GM18505 (cell line): ENCODE results near the gene ANK2.

ENCODE experiments used
- ATAC-seq: cut with Tn5 transposase; IDR thresholded peaks from one replicate; pipeline ENCODE4 v1.9.1; 2021; ENCODE audit not compliant: unreplicated experiment
- POLR2A ChIP-seq: IDR thresholded peaks from 4 replicates; pipeline ENCODE4 v1.6.1; 2011; ENCODE audit warnings: borderline replicate concordance; ENCODE audit not compliant: insufficient read depth, insufficient read length; ENCODE audit errors: extremely low read depth

Gene ANK2

GRCh38 chr4:113289766-113290165 lies 240.3 kb downstream of the ANK2 start:
- no peak for ATAC-seq
- no peak for TF ChIP-seq POLR2A

- TF ChIP-seq POLR2A: no peak
- no peak for ATAC-seq
Measured at GRCh38 chr4:113290666-113291065, 241.2 kb downstream of the ANK2 start.

GRCh38 chr4:113292371-113293042 lies 243.1 kb downstream of the ANK2 start:
- ATAC-seq: no peak
- TF ChIP-seq POLR2A: no peak

- no peak for ATAC-seq
- TF ChIP-seq POLR2A: no peak
Measured at GRCh38 chr4:113293043-113293560, 243.6 kb downstream of the ANK2 start.

- TF ChIP-seq POLR2A: no peak
- no peak for ATAC-seq
Measured at GRCh38 chr4:113293674-113294073, 244.2 kb downstream of the ANK2 start.

- TF ChIP-seq POLR2A: no peak
- no peak for ATAC-seq
Measured at GRCh38 chr4:113294908-113295307, 245.5 kb downstream of the ANK2 start.

- ATAC-seq: no peak
Measured at GRCh38 chr4:113300471-113300928, 251.0 kb downstream of the ANK2 start.

GRCh38 chr4:113302051-113302450 lies 252.6 kb downstream of the ANK2 start:
- no peak for ATAC-seq

More at GRCh38 chr4:113300471-113300928, 251.0 kb downstream of the ANK2 start:
- TF ChIP-seq POLR2A: no peak

GRCh38 chr4:113303315-113303714 lies 253.9 kb downstream of the ANK2 start:
- TF ChIP-seq POLR2A: no peak
- no peak for ATAC-seq

More at GRCh38 chr4:113302051-113302450, 252.6 kb downstream of the ANK2 start:
- no peak for TF ChIP-seq POLR2A

- no peak for ATAC-seq
Measured at GRCh38 chr4:113311047-113311446, 261.6 kb downstream of the ANK2 start.

GRCh38 chr4:113312529-113312928 lies 263.1 kb downstream of the ANK2 start:
- ATAC-seq: no peak

More at GRCh38 chr4:113311047-113311446, 261.6 kb downstream of the ANK2 start:
- no peak for TF ChIP-seq POLR2A

GRCh38 chr4:113314426-113314825 lies 265.0 kb downstream of the ANK2 start:
- no peak for TF ChIP-seq POLR2A
- ATAC-seq: no peak

More at GRCh38 chr4:113312529-113312928, 263.1 kb downstream of the ANK2 start:
- TF ChIP-seq POLR2A: no peak

- TF ChIP-seq POLR2A: no peak
- peak; percentile 99 for ATAC-seq
Measured at GRCh38 chr4:113316879-113317278, 267.4 kb downstream of the ANK2 start.

- ATAC-seq: no peak
Measured at GRCh38 chr4:113317523-113317922, 268.1 kb downstream of the ANK2 start.

More at GRCh38 chr4:113317523-113317922, 268.1 kb downstream of the ANK2 start:
- TF ChIP-seq POLR2A: no peak
